DND-41 (cell line): ENCODE data around the gene PPP3CA.

Source experiments
- EZH2 ChIP-seq: IDR thresholded peaks from 3 replicates; pipeline ENCODE4 v1.6.1; 2012; ENCODE audit warnings: borderline replicate concordance, low read depth, mild to moderate bottlenecking, moderate library complexity, low read length, inconsistent platforms; ENCODE audit not compliant: severe bottlenecking
- TF ChIP-seq, protein P1 (sequence below): IDR thresholded peaks from 2 replicates; pipeline ENCODE4 v1.5.1; 2012; ENCODE audit warnings: borderline replicate concordance, low read length, moderate library complexity, mild to moderate bottlenecking; ENCODE audit not compliant: poor library complexity, severe bottlenecking; ENCODE audit errors: extremely low read depth

GRCh38 chr4:101222156-101222845 lies 125.0 kb downstream of the PPP3CA start:
- TF ChIP-seq, protein P1, sequence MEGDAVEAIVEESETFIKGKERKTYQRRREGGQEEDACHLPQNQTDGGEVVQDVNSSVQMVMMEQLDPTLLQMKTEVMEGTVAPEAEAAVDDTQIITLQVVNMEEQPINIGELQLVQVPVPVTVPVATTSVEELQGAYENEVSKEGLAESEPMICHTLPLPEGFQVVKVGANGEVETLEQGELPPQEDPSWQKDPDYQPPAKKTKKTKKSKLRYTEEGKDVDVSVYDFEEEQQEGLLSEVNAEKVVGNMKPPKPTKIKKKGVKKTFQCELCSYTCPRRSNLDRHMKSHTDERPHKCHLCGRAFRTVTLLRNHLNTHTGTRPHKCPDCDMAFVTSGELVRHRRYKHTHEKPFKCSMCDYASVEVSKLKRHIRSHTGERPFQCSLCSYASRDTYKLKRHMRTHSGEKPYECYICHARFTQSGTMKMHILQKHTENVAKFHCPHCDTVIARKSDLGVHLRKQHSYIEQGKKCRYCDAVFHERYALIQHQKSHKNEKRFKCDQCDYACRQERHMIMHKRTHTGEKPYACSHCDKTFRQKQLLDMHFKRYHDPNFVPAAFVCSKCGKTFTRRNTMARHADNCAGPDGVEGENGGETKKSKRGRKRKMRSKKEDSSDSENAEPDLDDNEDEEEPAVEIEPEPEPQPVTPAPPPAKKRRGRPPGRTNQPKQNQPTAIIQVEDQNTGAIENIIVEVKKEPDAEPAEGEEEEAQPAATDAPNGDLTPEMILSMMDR = no peak
- TF ChIP-seq EZH2 = no peak
